Lower leg skin (tissue), 4 donors: Measurements from ENCODE around the gene SELENOM. TPM values are rescaled to one million over a fixed set of nuclear protein-coding genes. Genes with fewer than 3 reads are reported as not detected.
A peak's percentile ranks its signal among the peaks of the same experiment; 100 is the strongest.

Experiments used
- DNase-seq, 2 donors: peaks; one replicate each; pipeline ENCODE4 v3.0.0-alpha.2; 2019; ENCODE audit warnings: low spot score in 2 of 2
- H3K4me3 ChIP-seq: fragments of 200-600 bp; sonication (generic); 2 replicates; pipeline ENCODE4 v1.5.1; 2017; ENCODE audit warnings: mild to moderate bottlenecking, low read depth; ENCODE audit not compliant: poor library complexity, severe bottlenecking
- POLR2A ChIP-seq, 2 donors: fragments of 450-650 bp; IDR thresholded peaks; one replicate each; pipeline ENCODE4 v1.6.1; 2016 to 2017; ENCODE audit warnings: antibody characterized with exemption in 2 of 2, mild to moderate bottlenecking in 1 of 2, moderate library complexity in 1 of 2
- WGBS, 2 donors: methylation state at CpG; one replicate each; pipeline ENCODE4 v1.1.5; 2018; 5-methylcytosine and 5-hydroxymethylcytosine counted together
- intact Hi-C: fragments of 100-400 bp; cut with DNase I; formaldehyde crosslinking; loops from one replicate; pipeline ENCODE4 v1.15.0; 2023; ENCODE audit warnings: low total_unique reads
- total RNA-seq, 4 donors: library from RNA; depleted of rRNA; stranded (reverse); fragments of >200 nt; gene quantifications; one replicate each; pipeline ENCODE4 v1.1.0, GENCODE V29; 2016
- TF ChIP-seq, protein P1 (sequence below), 3 donors: fragments of 450-650 bp; IDR thresholded peaks; one replicate each; pipeline ENCODE4 v1.5.1; 2016; ENCODE audit warnings: antibody characterized with exemption in 3 of 3, mild to moderate bottlenecking in 3 of 3, moderate library complexity in 2 of 3

Gene SELENOM
- total RNA-seq, 4 donors from 2014 or later: 66.6 to 164 (median 92.8) TPM

DNA sequence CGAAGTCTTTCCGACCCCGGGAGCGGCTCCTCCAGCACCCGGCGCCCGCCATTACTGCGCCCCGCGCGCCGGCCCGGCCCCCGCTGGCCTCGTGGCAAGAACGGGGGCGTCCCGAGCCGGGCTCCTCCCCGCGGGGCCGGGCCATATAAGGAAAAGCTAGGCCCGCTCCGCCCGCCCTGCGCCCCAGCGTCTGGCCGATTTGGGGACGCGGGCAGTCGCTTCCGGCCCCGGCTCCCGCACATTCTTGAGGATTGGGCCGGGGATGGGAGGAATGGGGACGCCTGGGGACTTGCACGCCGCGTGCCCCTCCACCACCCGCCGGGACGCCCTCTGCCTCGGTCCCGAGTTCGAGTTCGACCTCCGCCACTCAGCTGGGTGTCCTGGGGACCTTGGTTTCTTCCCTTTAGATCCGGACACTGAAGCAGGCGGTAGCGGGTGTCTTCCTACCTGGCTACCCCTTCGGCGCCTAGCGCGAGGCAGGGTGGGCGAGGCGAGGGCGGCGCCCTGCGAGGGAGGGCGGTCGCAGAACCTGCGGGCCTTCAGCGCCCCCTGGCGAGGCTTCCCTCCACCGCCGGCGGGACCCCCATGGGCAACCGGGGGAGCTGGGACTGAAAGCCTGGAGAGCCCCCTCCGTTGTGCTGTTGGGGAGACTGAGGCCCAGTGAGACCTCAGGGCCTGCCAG, 22.4 kb downstream of the SELENOM start:
- H3K4me3 ChIP-seq: peak overlapping the region; percentile 30
- TF ChIP-seq, protein P1, sequence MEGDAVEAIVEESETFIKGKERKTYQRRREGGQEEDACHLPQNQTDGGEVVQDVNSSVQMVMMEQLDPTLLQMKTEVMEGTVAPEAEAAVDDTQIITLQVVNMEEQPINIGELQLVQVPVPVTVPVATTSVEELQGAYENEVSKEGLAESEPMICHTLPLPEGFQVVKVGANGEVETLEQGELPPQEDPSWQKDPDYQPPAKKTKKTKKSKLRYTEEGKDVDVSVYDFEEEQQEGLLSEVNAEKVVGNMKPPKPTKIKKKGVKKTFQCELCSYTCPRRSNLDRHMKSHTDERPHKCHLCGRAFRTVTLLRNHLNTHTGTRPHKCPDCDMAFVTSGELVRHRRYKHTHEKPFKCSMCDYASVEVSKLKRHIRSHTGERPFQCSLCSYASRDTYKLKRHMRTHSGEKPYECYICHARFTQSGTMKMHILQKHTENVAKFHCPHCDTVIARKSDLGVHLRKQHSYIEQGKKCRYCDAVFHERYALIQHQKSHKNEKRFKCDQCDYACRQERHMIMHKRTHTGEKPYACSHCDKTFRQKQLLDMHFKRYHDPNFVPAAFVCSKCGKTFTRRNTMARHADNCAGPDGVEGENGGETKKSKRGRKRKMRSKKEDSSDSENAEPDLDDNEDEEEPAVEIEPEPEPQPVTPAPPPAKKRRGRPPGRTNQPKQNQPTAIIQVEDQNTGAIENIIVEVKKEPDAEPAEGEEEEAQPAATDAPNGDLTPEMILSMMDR (IDR thresholded peaks at IDR 0.05): peak in 1 of 3 donors; percentile 22
- peak in 1 of 2 donors; percentile 7 for TF ChIP-seq POLR2A (IDR thresholded peaks at IDR 0.05)
- intact Hi-C loops: loop anchor here (5.0 kb wide), 1 partner anchor 138 kb away; no protein-coding TSS in a partner anchor
- WGBS, 2 donors: 0 to 1% methylated on average over 1 to 27 of the region's 69 CpGs
- DNase-seq: peak; percentile 81 to 98

DNA sequence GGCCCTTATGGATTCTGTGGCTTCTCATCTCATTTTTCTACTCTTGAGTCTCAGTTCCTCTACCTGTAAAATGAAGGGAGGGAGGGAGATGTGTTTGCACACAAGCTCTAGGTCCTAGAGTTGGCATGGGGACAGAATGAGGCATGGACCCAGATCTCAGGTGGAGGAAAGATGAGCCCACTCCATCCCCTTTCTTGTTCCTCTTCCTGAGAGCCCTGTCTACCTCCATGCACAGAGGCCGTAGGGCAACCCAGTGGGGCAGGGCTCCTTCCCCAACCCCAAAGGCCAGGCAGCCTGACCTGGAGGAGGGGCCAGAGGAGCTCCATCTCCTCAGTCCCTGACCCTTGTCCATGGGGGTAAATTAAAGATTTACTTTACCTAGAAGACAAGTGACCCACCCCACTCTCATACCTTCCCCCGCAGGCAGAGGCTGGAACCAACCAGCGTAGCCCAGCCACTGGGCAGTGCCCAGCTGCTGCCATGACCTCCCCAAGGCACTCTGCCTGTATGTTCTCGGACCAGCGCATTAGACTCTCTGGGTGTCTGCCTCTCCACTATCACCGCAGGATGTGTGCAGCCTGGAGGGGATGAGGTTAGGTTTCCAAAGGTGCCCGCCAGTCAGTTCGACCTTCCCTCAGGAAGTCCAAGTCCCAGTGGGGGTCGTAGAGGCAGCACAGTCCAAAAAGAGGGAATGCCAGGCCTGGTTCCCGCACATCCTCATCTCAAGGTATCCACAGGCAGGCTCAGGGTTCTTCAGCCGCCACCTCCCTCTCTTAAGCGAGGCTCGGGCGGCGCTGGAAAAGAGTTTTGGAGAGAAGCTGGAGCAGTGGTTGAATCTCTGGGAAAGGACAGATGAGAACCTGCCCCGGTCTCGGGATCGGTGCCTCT, 23.2 kb downstream of the SELENOM start:
- intact Hi-C loops: no loop called here
- TF ChIP-seq, protein P1 (IDR thresholded peaks at IDR 0.05): no peak
- TF ChIP-seq POLR2A (IDR thresholded peaks at IDR 0.05): no peak

DNA sequence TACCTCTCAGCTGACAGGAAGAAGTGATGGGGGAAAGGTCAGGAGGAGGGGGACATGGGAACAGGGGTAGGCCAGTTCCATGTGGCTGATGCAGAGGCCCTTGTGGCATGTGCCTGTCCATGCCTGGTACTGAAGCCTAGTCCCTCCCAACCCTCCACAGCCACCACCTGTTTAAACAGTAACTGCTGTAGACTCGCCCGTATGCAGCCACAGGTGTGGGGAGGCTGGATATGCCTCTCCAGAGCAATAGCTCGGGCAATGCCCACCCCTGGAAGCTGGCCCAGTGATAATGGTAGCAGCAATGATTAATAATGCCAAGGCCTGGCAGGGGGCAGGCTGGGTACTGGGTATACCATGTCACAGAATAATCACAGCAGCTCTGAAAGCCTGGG, 24.0 kb downstream of the SELENOM start:
- 45 to 60% methylated on average over 2 to 3 of the region's 3 CpGs for WGBS, 2 donors
- no peak for TF ChIP-seq POLR2A (IDR thresholded peaks at IDR 0.05)
- TF ChIP-seq, protein P1 (IDR thresholded peaks at IDR 0.05): no peak
- intact Hi-C loops: no loop called here
- DNase-seq: no peak
- no peak overlapping the region for H3K4me3 ChIP-seq

More for the DNA sequence above, 23.2 kb downstream of the SELENOM start:
- DNase-seq: no peak
- peak overlapping the region; percentile 28 for H3K4me3 ChIP-seq
- 17 to 18% methylated on average over 15 to 18 of the region's 18 CpGs for WGBS, 2 donors

DNA sequence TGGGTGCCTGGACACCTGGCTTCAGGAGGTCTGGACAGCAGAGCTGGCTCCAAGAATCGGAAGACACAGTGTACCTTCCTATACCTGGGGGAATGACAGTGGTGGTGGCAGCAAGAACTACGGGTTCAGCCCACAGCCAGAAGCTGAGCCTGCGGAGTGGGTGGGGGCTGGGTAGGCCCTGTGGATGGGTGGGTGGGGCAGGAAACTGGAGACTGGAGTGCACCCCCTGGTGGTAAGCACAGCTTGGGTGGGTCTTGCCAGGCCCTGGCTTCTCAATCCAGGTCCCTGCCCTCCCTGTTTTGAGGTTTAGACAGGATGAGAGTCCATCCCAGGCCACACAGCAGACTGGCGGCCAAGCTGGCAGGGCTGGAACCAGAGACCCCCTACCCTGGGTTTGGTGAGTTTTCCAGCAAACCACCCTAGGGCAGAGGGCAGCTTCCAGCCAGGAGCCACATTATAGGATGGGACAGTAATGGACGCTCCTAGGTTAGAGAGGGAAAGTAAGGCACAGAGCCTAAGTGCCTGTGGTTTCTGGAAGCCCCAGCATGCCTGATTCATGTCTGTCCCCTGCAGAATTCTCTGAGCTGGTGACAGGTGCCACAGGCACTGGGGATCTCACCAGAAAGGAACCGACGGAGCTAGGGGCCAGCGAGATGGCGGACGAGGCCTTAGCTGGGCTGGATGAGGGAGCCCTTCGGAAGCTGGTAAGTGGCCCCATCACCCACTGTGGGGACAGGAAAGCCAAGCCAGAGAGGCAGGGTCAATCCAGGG, 24.6 kb downstream of the SELENOM start:
- intact Hi-C loops: no loop called here
- H3K4me3 ChIP-seq: no peak overlapping the region
- TF ChIP-seq POLR2A (IDR thresholded peaks at IDR 0.05): no peak
- TF ChIP-seq, protein P1 (IDR thresholded peaks at IDR 0.05): no peak
- DNase-seq: peak; percentile 42 to 93
- 65 to 69% methylated on average over 11 of the region's 11 CpGs for WGBS, 2 donors

DNA sequence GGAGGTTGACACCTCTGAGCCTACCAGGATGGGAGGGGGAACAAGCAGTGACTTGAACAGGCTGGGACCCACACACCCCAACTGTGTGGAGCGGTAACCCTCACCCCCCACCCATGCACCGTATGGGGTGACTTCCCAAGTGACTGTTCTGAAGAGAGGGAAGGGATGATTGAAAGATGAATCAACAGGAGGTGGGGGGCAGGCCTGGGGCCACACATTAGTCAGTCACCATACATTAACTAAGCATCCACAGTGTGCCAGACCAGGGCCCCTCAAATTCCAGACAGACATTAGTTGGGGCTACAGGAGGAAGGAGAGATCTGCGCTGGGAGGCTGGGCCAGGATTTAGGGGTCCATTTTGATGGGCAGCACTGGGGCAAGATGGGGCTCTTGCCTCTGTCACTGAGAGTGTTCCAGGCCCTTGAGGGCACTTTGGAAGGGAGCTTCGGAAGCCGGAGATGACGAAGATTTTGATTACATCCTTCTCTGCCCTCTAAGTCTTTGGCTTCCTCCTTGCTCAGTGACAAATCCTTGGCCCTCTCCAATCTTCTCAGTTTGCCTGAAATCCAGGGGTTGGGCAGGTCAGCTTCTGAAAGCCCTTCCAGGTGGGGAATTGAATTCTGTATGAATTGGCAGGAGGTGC, 25.3 kb downstream of the SELENOM start:
- intact Hi-C loops: no loop called here
- peak overlapping the region; percentile 41 for H3K4me3 ChIP-seq
- TF ChIP-seq, protein P1 (IDR thresholded peaks at IDR 0.05): no peak
- no peak for TF ChIP-seq POLR2A (IDR thresholded peaks at IDR 0.05)
- DNase-seq: peak in 1 of 2 donors; percentile 86
- WGBS, 2 donors: 12 to 29% methylated on average over 6 of the region's 6 CpGs
